Right atrium auricular region (tissue), 2 donors: ENCODE measurements around the gene TMEM132C. TPM values are rescaled to one million over a fixed set of nuclear protein-coding genes. Genes with fewer than 3 reads are reported as not detected.

Experiments used
- DNase-seq: peaks from one replicate; pipeline ENCODE4 v3.0.0-alpha.2; 2019; ENCODE audit warnings: low spot score
- H3K27ac ChIP-seq, 2 donors: fragments of 200-600 bp; sonication (generic); 1 replicate in 1 of 2; 2 replicates in 1 of 2; pipeline ENCODE4 v1.5.1; 2016 to 2019
- H3K27me3 ChIP-seq, 2 donors: fragments of 200-600 bp; sonication (generic); one replicate each; pipeline versions ENCODE4 v1.5.1 to v1.6.0; 2017 to 2019
- H3K36me3 ChIP-seq: fragments of 200-600 bp; sonication (generic); one replicate; pipeline ENCODE4 v1.5.1; 2016
- H3K4me1 ChIP-seq, 2 donors: fragments of 200-600 bp; sonication (generic); one replicate each; pipeline versions ENCODE4 v1.5.1 to v1.6.0; 2017 to 2019
- H3K4me3 ChIP-seq, 2 donors: fragments of 200-600 bp; sonication (generic); 1 replicate in 1 of 2; 2 replicates in 1 of 2; pipeline ENCODE4 v1.5.1; 2017 to 2019; ENCODE audit warnings: mild to moderate bottlenecking in 1 of 2, moderate library complexity in 1 of 2
- H3K9me3 ChIP-seq, 2 donors: fragments of 200-600 bp; sonication (generic); one replicate each; pipeline ENCODE4 v1.5.1; 2019
- CTCF ChIP-seq, 2 donors: fragments of 200-600 bp; sonication (generic); IDR thresholded peaks; one replicate each; pipeline ENCODE4 v1.5.1; 2019; ENCODE audit warnings: antibody characterized with exemption in 2 of 2
- total RNA-seq, 2 donors: library from RNA; depleted of rRNA; stranded (reverse); fragments of >200 nt; gene quantifications; one replicate each; pipeline ENCODE4 v1.1.0, GENCODE V29; 2016

The TMEM132C gene
- total RNA-seq, 2 donors from 2014 or later = 5.3 to 10.5 TPM

GRCh38 chr12:128537668-128538067, 270.7 kb downstream of the TMEM132C start:
- Histone ChIP-seq H3K4me1 (no peaks in the 10 kb centered on the region), H3K27ac (no peak overlapping the region), H3K9me3 (peaks cover 0 to 8% of the 10 kb centered on the region in 2 donors), H3K4me3 (no peak overlapping the region), H3K27me3 (no peaks in the 10 kb centered on the region), H3K36me3 (no peaks in the 10 kb centered on the region)
- DNase-seq = no peak
- no peak for TF ChIP-seq CTCF (IDR thresholded peaks at IDR 0.05)

GRCh38 chr12:128542844-128543243, 275.9 kb downstream of the TMEM132C start:
- DNase-seq = no peak
- Histone ChIP-seq H3K4me1 (no peaks in the 10 kb centered on the region), H3K4me3 (no peak overlapping the region), H3K27ac (no peak overlapping the region), H3K27me3 (no peaks in the 10 kb centered on the region), H3K36me3 (no peaks in the 10 kb centered on the region), H3K9me3 (peaks cover 0 to under 1% of the 10 kb centered on the region in 2 donors)
- TF ChIP-seq CTCF (IDR thresholded peaks at IDR 0.05) = no peak

- H3K36me3 ChIP-seq = no peaks in the 10 kb centered on the region
- H3K9me3 ChIP-seq = no peaks in the 10 kb centered on the region
- no peaks in the 10 kb centered on the region for H3K27me3 ChIP-seq
- no peak overlapping the region for H3K4me3 ChIP-seq
- DNase-seq = no peak
- no peak for TF ChIP-seq CTCF (IDR thresholded peaks at IDR 0.05)
- no peak overlapping the region for H3K27ac ChIP-seq
- H3K4me1 ChIP-seq = no peaks in the 10 kb centered on the region
Observed at GRCh38 chr12:128543460-128543859, 276.5 kb downstream of the TMEM132C start.

GRCh38 chr12:128543971-128544370, 277.0 kb downstream of the TMEM132C start:
- Histone ChIP-seq H3K27me3 (no peaks in the 10 kb centered on the region), H3K4me3 (no peak overlapping the region), H3K4me1 (no peaks in the 10 kb centered on the region), H3K9me3 (no peaks in the 10 kb centered on the region), H3K36me3 (no peaks in the 10 kb centered on the region), H3K27ac (no peak overlapping the region)
- TF ChIP-seq CTCF (IDR thresholded peaks at IDR 0.05) = no peak
- no peak for DNase-seq

GRCh38 chr12:128548949-128549348, 282.0 kb downstream of the TMEM132C start:
- Histone ChIP-seq H3K9me3 (no peaks in the 10 kb centered on the region), H3K4me3 (no peak overlapping the region), H3K27ac (no peak overlapping the region), H3K36me3 (no peaks in the 10 kb centered on the region), H3K4me1 (no peaks in the 10 kb centered on the region), H3K27me3 (no peaks in the 10 kb centered on the region)
- TF ChIP-seq CTCF (IDR thresholded peaks at IDR 0.05) = no peak
- no peak for DNase-seq

- no peak for TF ChIP-seq CTCF (IDR thresholded peaks at IDR 0.05)
- Histone ChIP-seq H3K4me3 (no peak overlapping the region), H3K36me3 (no peaks in the 10 kb centered on the region), H3K4me1 (no peaks in the 10 kb centered on the region), H3K27ac (no peak overlapping the region), H3K9me3 (no peaks in the 10 kb centered on the region), H3K27me3 (no peaks in the 10 kb centered on the region)
- DNase-seq = no peak
Observed at GRCh38 chr12:128549601-128550218, 282.7 kb downstream of the TMEM132C start.
